Colonic mucosa (tissue), 4 donors: ENCODE data around the gene MEF2B. TPM values are rescaled to one million over a fixed set of nuclear protein-coding genes. Genes with fewer than 3 reads are reported as not detected.

ENCODE experiments used
- DNase-seq: peaks from one replicate; pipeline ENCODE4 v3.0.0-alpha.2; 2020
- H3K27ac ChIP-seq: fragments of 200-600 bp; one replicate; pipeline ENCODE4 v1.8.0; 2021
- H3K27me3 ChIP-seq: fragments of 200-600 bp; one replicate; pipeline ENCODE4 v1.8.0; 2021
- H3K36me3 ChIP-seq: fragments of 200-600 bp; one replicate; pipeline ENCODE4 v1.8.0; 2021
- H3K4me1 ChIP-seq: fragments of 200-600 bp; one replicate; pipeline ENCODE4 v1.8.0; 2021; ENCODE audit warnings: mild to moderate bottlenecking
- H3K4me3 ChIP-seq: fragments of 200-600 bp; one replicate; pipeline ENCODE4 v1.8.0; 2021
- H3K9ac ChIP-seq, 2 donors: one replicate each; pipeline ENCODE4 v1.7.0; 2013; ENCODE audit warnings: control low read depth in 2 of 2, low read depth in 2 of 2, low read length in 2 of 2
- H3K9me3 ChIP-seq: fragments of 200-600 bp; one replicate; pipeline ENCODE4 v1.8.0; 2021
- CTCF ChIP-seq: fragments of 200-600 bp; IDR thresholded peaks from one replicate; pipeline ENCODE4 v1.8.0; 2022; ENCODE audit warnings: antibody characterized with exemption, mild to moderate bottlenecking
- intact Hi-C: fragments of 100-400 bp; cut with DNase I; formaldehyde crosslinking; loops from one replicate; pipeline ENCODE4 v1.14.1; 2022
- total RNA-seq, 2 donors: library from RNA; stranded (reverse); fragmentation: NEBNext Ultra II Directional in 1 of 2; extraction: Animal tissue kit (Norgen Biotek cat#: 25700) in 1 of 2; gene quantifications; one replicate each; pipeline ENCODE4 v1.2.1, GENCODE V29; 2021
- donor health status: healthy.
- donor health status: DM: no; HTN: no; CAD: no.
- donor health status: DM: no; HTN: no; CAD: no.

The MEF2B gene
- total RNA-seq, 2 donors from 2014 or later: 1.5 to 3.9 TPM

- Histone ChIP-seq H3K9me3 (no peaks in the 10 kb centered on the region), H3K27ac (peak within 1 kb of the TSS; percentile 100), H3K9ac (peak within 1 kb of the TSS; percentile 97), H3K27me3 (no peaks in the 10 kb centered on the region), H3K36me3 (no peaks in the 10 kb centered on the region), H3K4me3 (peak within 1 kb of the TSS; percentile 97), H3K4me1 (peaks cover 18% of the 10 kb centered on the region)
- peak; percentile 99 for DNase-seq
- no peak for TF ChIP-seq CTCF
- intact Hi-C loops: no loop called here
Observed at GRCh38 chr19:19192078-19192882, 22.2 kb upstream of the MEF2B start, which contains the start of the genes BORCS8 and RFXANK. Gene BORCS8 (minus strand): TSS chr19:19192152. CDS start chr19:19192117, 35 bp downstream. Gene RFXANK (plus strand): TSS chr19:19192258. CDS start chr19:19193947, 1,689 bp downstream.

GRCh38 chr19:19191768-19192077 lies 21.7 kb upstream of the MEF2B start:
- no peaks in the 10 kb centered on the region for H3K27me3 ChIP-seq
- no peak for TF ChIP-seq CTCF
- H3K4me3 ChIP-seq: peak overlapping the region; percentile 97
- H3K36me3 ChIP-seq: no peaks in the 10 kb centered on the region
- H3K9ac ChIP-seq: peak overlapping the region; percentile 97
- H3K9me3 ChIP-seq: no peaks in the 10 kb centered on the region
- intact Hi-C loops: no loop called here
- peaks cover 18% of the 10 kb centered on the region for H3K4me1 ChIP-seq
- peak overlapping the region; percentile 100 for H3K27ac ChIP-seq
- no peak for DNase-seq

GRCh38 chr19:19186742-19187141 lies 16.7 kb upstream of the MEF2B start:
- Histone ChIP-seq H3K9me3 (no peaks in the 10 kb centered on the region), H3K27ac (no peak overlapping the region), H3K27me3 (no peaks in the 10 kb centered on the region), H3K9ac (no peak overlapping the region), H3K4me1 (peaks cover 11% of the 10 kb centered on the region), H3K36me3 (peaks cover 4% of the 10 kb centered on the region), H3K4me3 (no peak overlapping the region)
- no peak for TF ChIP-seq CTCF
- no peak for DNase-seq
- intact Hi-C loops: no loop called here

- Histone ChIP-seq H3K36me3 (peaks cover 4% of the 10 kb centered on the region), H3K27ac (no peak overlapping the region)
Observed at GRCh38 chr19:19185853-19186740, 16.0 kb upstream of the MEF2B start.

More at GRCh38 chr19:19185853-19186740, 16.0 kb upstream of the MEF2B start:
- Histone ChIP-seq H3K27me3 (no peaks in the 10 kb centered on the region), H3K9me3 (no peaks in the 10 kb centered on the region), H3K9ac (no peak overlapping the region), H3K4me1 (peaks cover 10% of the 10 kb centered on the region), H3K4me3 (no peak overlapping the region)
- peak; percentile 56 for TF ChIP-seq CTCF
- DNase-seq: peak; percentile 57
- intact Hi-C loops: no loop called here
